HCT116 (cell line): Measurements from ENCODE around the gene ARHGEF25. TPM values are rescaled to one million over a fixed set of nuclear protein-coding genes. Genes with fewer than 3 reads are reported as not detected.

Experiments used
- ATAC-seq: fragments of 200-7000 bp; cut with Tn5 transposase; 2 replicates; pipeline ENCODE4 v1.9.1; 2020; ENCODE audit warnings: mild to moderate bottlenecking, moderate library complexity
- BruUV-seq: library from RNA; stranded (reverse); fragments of 400-500 nt; replicated peaks from 2 replicates; lab custom pipeline; 2021; lab: Mats Ljungman, UMichigan
- CTCF ChIA-PET: fragments of 300-600 bp; sonication (Branson Sonifier 250); formaldehyde crosslinking; loops from one replicate; lab custom pipeline; 2021; ENCODE audit warnings: antibody characterized with exemption; lab: Charles Lee
- POLR2A ChIA-PET: fragments of 300-600, 350-600 bp; sonication (Branson Sonifier 250); formaldehyde crosslinking; loops from one replicate; lab custom pipeline; 2021; ENCODE audit warnings: antibody characterized with exemption; lab: Charles Lee
- RAD21 ChIA-PET, 2 experiments: fragments of 300-600 bp; sonication (Branson Sonifier 250); formaldehyde crosslinking; loops; one replicate each; lab custom pipeline; 2023; ENCODE audit warnings: low total read pairs in 2 of 2; ENCODE audit not compliant: uncharacterized antibody in 2 of 2, unreplicated experiment in 2 of 2, low non-redundant PET in 1 of 2; lab: Charles Lee
- DNase-seq: peaks from one replicate; pipeline ENCODE4 v3.0.0-alpha.2; 2010; ENCODE audit warnings: low read depth, low spot score
- H2AFZ ChIP-seq: fragments of 200-600 bp; shearing (Covaris generic), sonication (generic); 2 replicates; pipeline ENCODE4 v1.6.1; 2017; ENCODE audit warnings: low read depth, mixed run types, mixed read lengths, antibody characterized with exemption, low read length; ENCODE audit not compliant: poor library complexity, severe bottlenecking
- H3K27ac ChIP-seq: 2 replicates; pipeline ENCODE4 v1.5.1; 2012; ENCODE audit warnings: low read depth, low read length
- H3K27me3 ChIP-seq: fragments of 200-600 bp; sonication (generic); 2 replicates; pipeline ENCODE4 v1.6.1; 2016; ENCODE audit warnings: mixed run types, low read length, mixed read lengths; ENCODE audit not compliant: insufficient read depth
- H3K36me3 ChIP-seq, 2 experiments: fragments of 200-500 bp in 1 of 2; fragments of 200-600 bp in 1 of 2; sonication (Bioruptor generic) in 1 of 2; sonication (generic) in 1 of 2; 2 replicates each; pipeline versions ENCODE4 v1.5.1 to v1.6.1; 2014 to 2016; ENCODE audit warnings: low read length in 2 of 2, inconsistent platforms in 1 of 2, mixed read lengths in 1 of 2, mixed run types in 1 of 2; ENCODE audit not compliant: insufficient read depth in 2 of 2, control insufficient read depth in 1 of 2
- H3K4me1 ChIP-seq, 2 experiments: fragments of 200-600 bp in 1 of 2; sonication (generic) in 1 of 2; 2 replicates each; pipeline versions ENCODE4 v1.5.1 to v1.6.1; 2012 to 2017; ENCODE audit warnings: low read length in 2 of 2, inconsistent platforms in 1 of 2, mild to moderate bottlenecking in 1 of 2, mixed read lengths in 1 of 2, mixed run types in 1 of 2, moderate library complexity in 1 of 2; ENCODE audit not compliant: insufficient read depth in 2 of 2, control insufficient read depth in 1 of 2
- H3K4me2 ChIP-seq: fragments of 200-600 bp; sonication (generic); 2 replicates; pipeline ENCODE4 v1.6.1; 2017; ENCODE audit warnings: mixed run types, low read length, mixed read lengths
- H3K4me3 ChIP-seq, 2 experiments: fragments of 200-600 bp in 1 of 2; sonication (generic) in 1 of 2; replicated peaks in 1 of 2; 2 replicates each; pipeline ENCODE4 v1.5.1; 2011 to 2016; ENCODE audit warnings: low read length in 2 of 2, control low read depth in 1 of 2, low read depth in 1 of 2, mild to moderate bottlenecking in 1 of 2, mixed read lengths in 1 of 2, mixed run types in 1 of 2
- H3K79me2 ChIP-seq: fragments of 200-600 bp; sonication (generic); 2 replicates; pipeline ENCODE4 v1.6.1; 2017; ENCODE audit warnings: mild to moderate bottlenecking, mixed run types, low read length, moderate library complexity, mixed read lengths; ENCODE audit not compliant: insufficient read depth
- H3K9ac ChIP-seq: fragments of 200-600 bp; sonication (generic); 2 replicates; pipeline ENCODE4 v1.6.1; 2016; ENCODE audit warnings: low read length, mixed read lengths
- H3K9me2 ChIP-seq: fragments of 200-600 bp; sonication (generic), shearing (Covaris generic); 2 replicates; pipeline ENCODE4 v1.6.1; 2017; ENCODE audit warnings: mixed run types, mild to moderate bottlenecking, moderate library complexity; ENCODE audit not compliant: insufficient read depth
- H3K9me3 ChIP-seq, 2 experiments: fragments of 200-500 bp in 1 of 2; fragments of 200-600 bp in 1 of 2; sonication (Bioruptor generic) in 1 of 2; sonication (generic) in 1 of 2; 2 replicates each; pipeline ENCODE4 v1.6.1; 2014 to 2017; ENCODE audit warnings: low read length in 2 of 2, mixed read lengths in 2 of 2, inconsistent platforms in 1 of 2, low read depth in 1 of 2, mild to moderate bottlenecking in 1 of 2, mixed run types in 1 of 2, moderate library complexity in 1 of 2; ENCODE audit not compliant: control insufficient read depth in 1 of 2, insufficient read depth in 1 of 2
- H4K20me1 ChIP-seq: fragments of 200-600 bp; sonication (generic), shearing (Covaris generic); 2 replicates; pipeline ENCODE4 v1.6.1; 2017; ENCODE audit warnings: mixed run types, mild to moderate bottlenecking, moderate library complexity; ENCODE audit not compliant: insufficient read depth
- CEBPB ChIP-seq: IDR thresholded peaks from 2 replicates; pipeline ENCODE4 v1.6.1; 2012; ENCODE audit warnings: low read depth
- EGR1 ChIP-seq: IDR thresholded peaks from 2 replicates; pipeline ENCODE4 v1.6.1; 2012; ENCODE audit warnings: low read depth
- EZH2phosphoT487 ChIP-seq: fragments of 200-600 bp; IDR thresholded peaks from 2 replicates; pipeline ENCODE4 v1.6.1; 2018; ENCODE audit warnings: antibody characterized with exemption, borderline replicate concordance
- JUND ChIP-seq: IDR thresholded peaks from 2 replicates; pipeline ENCODE4 v1.6.1; 2012
- POLR2A ChIP-seq: IDR thresholded peaks from 2 replicates; pipeline ENCODE4 v1.7.0; 2011; ENCODE audit warnings: borderline replicate concordance; ENCODE audit not compliant: insufficient read depth, insufficient read length; ENCODE audit errors: extremely low read depth
- SIN3A ChIP-seq: IDR thresholded peaks from 2 replicates; pipeline ENCODE4 v1.6.1; 2012; ENCODE audit warnings: low read depth
- SP1 ChIP-seq: IDR thresholded peaks from 2 replicates; pipeline ENCODE4 v1.6.1; 2012; ENCODE audit warnings: low read depth
- intact Hi-C: fragments of 100-400 bp; cut with micrococcal nuclease; formaldehyde crosslinking; loops from 2 replicates; pipeline ENCODE4 v1.10.0; 2022
- total RNA-seq: library from RNA; stranded (reverse); gene quantifications from one replicate; pipeline ENCODE4 v1.2.1, GENCODE V29; 2021; ENCODE audit not compliant: unreplicated experiment
- TF ChIP-seq, protein P1 (sequence below): IDR thresholded peaks from 2 replicates; pipeline ENCODE4 v1.6.1; 2012
- TF ChIP-seq, protein P2 (sequence below): IDR thresholded peaks from 2 replicates; pipeline ENCODE4 v1.6.1; 2012; ENCODE audit warnings: low read depth

ARHGEF25 gene
- total RNA-seq, 1 experiment from 2014 or later, result 3.6 TPM

DNA sequence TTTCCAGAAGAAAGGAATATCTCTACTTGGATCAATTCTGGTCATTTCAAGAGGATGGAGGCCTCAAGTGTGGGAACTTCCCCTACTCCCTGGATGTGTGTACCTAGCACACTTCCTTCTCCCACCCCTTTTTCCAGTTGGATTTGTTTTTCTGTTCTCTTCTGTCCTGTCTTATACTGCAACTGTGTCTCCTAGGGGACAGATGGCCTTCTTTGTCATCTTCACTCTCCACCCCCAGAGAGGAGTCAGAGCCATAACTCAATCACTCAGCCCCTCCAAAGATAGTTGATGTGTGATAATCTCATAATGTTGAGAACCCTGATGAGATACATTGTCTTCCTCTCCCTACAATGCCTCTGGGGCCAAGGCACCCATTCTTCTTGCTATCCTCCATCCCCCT lies 8.7 kb upstream of the ARHGEF25 start:
- Histone ChIP-seq H3K9ac (no peak overlapping the region), H3K9me2 (no peaks in the 10 kb centered on the region), H3K9me3 (no peaks in the 10 kb centered on the region), H3K27ac (no peak overlapping the region), H3K4me1 (peaks cover 2 to 6% of the 10 kb centered on the region in 2 experiments; a peak in 2 of 4 replicates), H3K36me3 (peaks cover 12 to 17% of the 10 kb centered on the region in 2 experiments; a peak in 3 of 4 replicates), H3K4me2 (no peak overlapping the region), H3K4me3 (no peak overlapping the region), H3K79me2 (no peaks in the 10 kb centered on the region), H2AFZ (no peak overlapping the region), H4K20me1 (no peaks in the 10 kb centered on the region), H3K27me3 (no peaks in the 10 kb centered on the region)
- no peak for ATAC-seq
- ChIA-PET POLR2A (no interaction called here), RAD21 (no interaction called here), CTCF (no interaction called here)
- DNase-seq, result no peak
- BruUV-seq, result no TSS peak
- TF ChIP-seq CEBPB (no peak), EGR1 (no peak), JUND (no peak), EZH2phosphoT487 (no peak), SIN3A (no peak), SP1 (no peak), POLR2A (no peak)
- TF ChIP-seq, protein P1, sequence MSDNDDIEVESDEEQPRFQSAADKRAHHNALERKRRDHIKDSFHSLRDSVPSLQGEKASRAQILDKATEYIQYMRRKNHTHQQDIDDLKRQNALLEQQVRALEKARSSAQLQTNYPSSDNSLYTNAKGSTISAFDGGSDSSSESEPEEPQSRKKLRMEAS, result no peak
- TF ChIP-seq, protein P2, sequence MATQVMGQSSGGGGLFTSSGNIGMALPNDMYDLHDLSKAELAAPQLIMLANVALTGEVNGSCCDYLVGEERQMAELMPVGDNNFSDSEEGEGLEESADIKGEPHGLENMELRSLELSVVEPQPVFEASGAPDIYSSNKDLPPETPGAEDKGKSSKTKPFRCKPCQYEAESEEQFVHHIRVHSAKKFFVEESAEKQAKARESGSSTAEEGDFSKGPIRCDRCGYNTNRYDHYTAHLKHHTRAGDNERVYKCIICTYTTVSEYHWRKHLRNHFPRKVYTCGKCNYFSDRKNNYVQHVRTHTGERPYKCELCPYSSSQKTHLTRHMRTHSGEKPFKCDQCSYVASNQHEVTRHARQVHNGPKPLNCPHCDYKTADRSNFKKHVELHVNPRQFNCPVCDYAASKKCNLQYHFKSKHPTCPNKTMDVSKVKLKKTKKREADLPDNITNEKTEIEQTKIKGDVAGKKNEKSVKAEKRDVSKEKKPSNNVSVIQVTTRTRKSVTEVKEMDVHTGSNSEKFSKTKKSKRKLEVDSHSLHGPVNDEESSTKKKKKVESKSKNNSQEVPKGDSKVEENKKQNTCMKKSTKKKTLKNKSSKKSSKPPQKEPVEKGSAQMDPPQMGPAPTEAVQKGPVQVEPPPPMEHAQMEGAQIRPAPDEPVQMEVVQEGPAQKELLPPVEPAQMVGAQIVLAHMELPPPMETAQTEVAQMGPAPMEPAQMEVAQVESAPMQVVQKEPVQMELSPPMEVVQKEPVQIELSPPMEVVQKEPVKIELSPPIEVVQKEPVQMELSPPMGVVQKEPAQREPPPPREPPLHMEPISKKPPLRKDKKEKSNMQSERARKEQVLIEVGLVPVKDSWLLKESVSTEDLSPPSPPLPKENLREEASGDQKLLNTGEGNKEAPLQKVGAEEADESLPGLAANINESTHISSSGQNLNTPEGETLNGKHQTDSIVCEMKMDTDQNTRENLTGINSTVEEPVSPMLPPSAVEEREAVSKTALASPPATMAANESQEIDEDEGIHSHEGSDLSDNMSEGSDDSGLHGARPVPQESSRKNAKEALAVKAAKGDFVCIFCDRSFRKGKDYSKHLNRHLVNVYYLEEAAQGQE, result no peak
- intact Hi-C loops, result no loop called here
